K562 (cell line): ENCODE results near the gene RNF40. TPM values are rescaled to one million over a fixed set of nuclear protein-coding genes. Genes with fewer than 3 reads are reported as not detected.
A peak's percentile ranks its signal among the peaks of the same experiment; 100 is the strongest.

ENCODE experiments used
- ARID1B ChIP-seq: fragments of 450-650 bp; IDR thresholded peaks from 2 replicates; pipeline ENCODE4 v1.6.1; 2016; ENCODE audit warnings: antibody characterized with exemption, mild to moderate bottlenecking, inconsistent platforms
- ASH1L ChIP-seq: fragments of 450-650 bp; IDR thresholded peaks from 2 replicates; pipeline ENCODE4 v1.6.1; 2018; ENCODE audit warnings: borderline replicate concordance, mild to moderate bottlenecking, low read depth; ENCODE audit not compliant: partially characterized antibody
- CHCHD3 ChIP-seq: fragments of 250-450 bp; sonication (Bioruptor Pico); IDR thresholded peaks from 2 replicates; pipeline ENCODE4 v2.1.2; 2022; ENCODE audit warnings: mild to moderate bottlenecking
- EWSR1 ChIP-seq: fragments of 450-650 bp; IDR thresholded peaks from 2 replicates; pipeline ENCODE4 v1.6.1; 2018; ENCODE audit warnings: borderline replicate concordance, mild to moderate bottlenecking, low read depth, moderate library complexity; ENCODE audit not compliant: partially characterized antibody
- HDAC3 ChIP-seq: fragments of 450-650 bp; IDR thresholded peaks from 2 replicates; pipeline ENCODE4 v1.6.1; 2018; ENCODE audit warnings: borderline replicate concordance, mild to moderate bottlenecking, moderate library complexity; ENCODE audit not compliant: partially characterized antibody
- ILF3 ChIP-seq: fragments of 450-650 bp; IDR thresholded peaks from 2 replicates; pipeline ENCODE4 v1.6.1; 2018; ENCODE audit warnings: antibody characterized with exemption, mild to moderate bottlenecking, moderate library complexity, borderline replicate concordance
- IRF2 ChIP-seq: sonication (generic); formaldehyde crosslinking; IDR thresholded peaks from 2 replicates; pipeline ENCODE4 v1.8.1; 2022; ENCODE audit warnings: mild to moderate bottlenecking, missing genetic modification reagents
- MCM3 ChIP-seq: fragments of 450-650 bp; IDR thresholded peaks from 2 replicates; pipeline ENCODE4 v1.6.1; 2016
- NFATC3 ChIP-seq: fragments of 450-650 bp; IDR thresholded peaks from 2 replicates; pipeline ENCODE4 v1.6.1; 2017; ENCODE audit warnings: mild to moderate bottlenecking
- NFE2L1 ChIP-seq: fragments of 450-650 bp; IDR thresholded peaks from 2 replicates; pipeline ENCODE4 v1.6.1; 2016; ENCODE audit warnings: missing genetic modification characterization, low read depth, mild to moderate bottlenecking, missing compliant biosample characterization, moderate library complexity, borderline replicate concordance
- PATZ1 ChIP-seq: fragments of 250-450 bp; sonication (Bioruptor Pico); IDR thresholded peaks from 2 replicates; pipeline ENCODE4 v1.5.0; 2020; ENCODE audit warnings: mild to moderate bottlenecking, borderline replicate concordance
- TCF3 ChIP-seq: sonication (generic); formaldehyde crosslinking; IDR thresholded peaks from 2 replicates; pipeline ENCODE4 v1.4.0; 2020; ENCODE audit warnings: mild to moderate bottlenecking, missing genetic modification reagents
- TEAD2 ChIP-seq: fragments of 450-650 bp; IDR thresholded peaks from 2 replicates; pipeline ENCODE4 v1.6.1; 2016; ENCODE audit warnings: missing genetic modification characterization, control low read depth, missing compliant biosample characterization
- USF1 ChIP-seq: sonication (generic); formaldehyde crosslinking; IDR thresholded peaks from 2 replicates; pipeline ENCODE4 v1.9.0; 2022; ENCODE audit warnings: mild to moderate bottlenecking, missing genetic modification reagents
- ZBTB17 ChIP-seq: fragments of 450-650 bp; formaldehyde crosslinking; IDR thresholded peaks from 2 replicates; pipeline ENCODE4 v1.4.0; 2020; ENCODE audit warnings: mild to moderate bottlenecking
- ZNF253 ChIP-seq: fragments of 250-450 bp; sonication (Bioruptor Pico); conservative IDR thresholded peaks from 2 replicates; pipeline ENCODE4 v1.6.1; 2021; ENCODE audit warnings: mild to moderate bottlenecking
- ZNF274 ChIP-seq: IDR thresholded peaks from 2 replicates; pipeline ENCODE4 v1.6.1; 2011; ENCODE audit warnings: low read depth, mild to moderate bottlenecking, low read length, moderate library complexity, borderline replicate concordance
- ZNF282 ChIP-seq: sonication (generic); formaldehyde crosslinking; IDR thresholded peaks from 2 replicates; pipeline ENCODE4 v1.8.1; 2023; ENCODE audit warnings: missing genetic modification reagents
- ZNF764 ChIP-seq: fragments of 250-450 bp; sonication (Bioruptor Pico); IDR thresholded peaks from 2 replicates; pipeline ENCODE4 v1.4.0; 2020; ENCODE audit warnings: low read depth, mild to moderate bottlenecking, moderate library complexity
- polyA plus RNA-seq, 8 experiments: library from polyadenylated mRNA; depleted of rRNA in 4 of 8; stranded (reverse) in 5 of 8; unstranded in 3 of 8; fragments of >200 nt; fragmentation: Nextera tagmentation in 2 of 8; fragmentation: Illumina TruSeq in 1 of 8; extraction: Ambion mirVana in 2 of 8; extraction: Trizol in 1 of 8; gene quantifications; 2 replicates each; pipeline versions ENCODE4 v1.2.1 to v1.2.3, GENCODE V29; 2011 to 2014; ENCODE audit warnings: inconsistent platforms in 1 of 8, missing spikeins in 1 of 8
- total RNA-seq, 7 experiments: library from RNA; depleted of rRNA in 6 of 7; stranded (reverse); fragments of >200 nt in 6 of 7; fragmentation: Illumina TruSeq in 2 of 7; extraction: Trizol in 2 of 7; gene quantifications; 2 replicates each; pipeline versions ENCODE4 v1.2.1 to v1.2.3, GENCODE V29; 2011 to 2021; ENCODE audit warnings: low replicate concordance in 1 of 7
- TF ChIP-seq, protein P1 (sequence below): sonication (generic); formaldehyde crosslinking; IDR thresholded peaks from 2 replicates; pipeline ENCODE4 v1.8.0; 2023; ENCODE audit warnings: mild to moderate bottlenecking, missing genetic modification reagents
- TF ChIP-seq, protein P2 (sequence below), 2 experiments: fragments of 450-650 bp in 1 of 2; sonication (generic) in 1 of 2; formaldehyde crosslinking; conservative IDR thresholded peaks; 2 replicates each; pipeline versions ENCODE4 v1.4.0 to v1.8.1; 2020 to 2022; ENCODE audit warnings: mild to moderate bottlenecking in 1 of 2, missing genetic modification reagents in 1 of 2

The RNF40 gene
- total and polyA plus RNA-seq, 9 of the 15 experiments (the other 6 are each of a cell fraction or from before 2014, with no cell fraction given), result 6.2 to 129 (median 81.5) TPM

- TF ChIP-seq, protein P1, sequence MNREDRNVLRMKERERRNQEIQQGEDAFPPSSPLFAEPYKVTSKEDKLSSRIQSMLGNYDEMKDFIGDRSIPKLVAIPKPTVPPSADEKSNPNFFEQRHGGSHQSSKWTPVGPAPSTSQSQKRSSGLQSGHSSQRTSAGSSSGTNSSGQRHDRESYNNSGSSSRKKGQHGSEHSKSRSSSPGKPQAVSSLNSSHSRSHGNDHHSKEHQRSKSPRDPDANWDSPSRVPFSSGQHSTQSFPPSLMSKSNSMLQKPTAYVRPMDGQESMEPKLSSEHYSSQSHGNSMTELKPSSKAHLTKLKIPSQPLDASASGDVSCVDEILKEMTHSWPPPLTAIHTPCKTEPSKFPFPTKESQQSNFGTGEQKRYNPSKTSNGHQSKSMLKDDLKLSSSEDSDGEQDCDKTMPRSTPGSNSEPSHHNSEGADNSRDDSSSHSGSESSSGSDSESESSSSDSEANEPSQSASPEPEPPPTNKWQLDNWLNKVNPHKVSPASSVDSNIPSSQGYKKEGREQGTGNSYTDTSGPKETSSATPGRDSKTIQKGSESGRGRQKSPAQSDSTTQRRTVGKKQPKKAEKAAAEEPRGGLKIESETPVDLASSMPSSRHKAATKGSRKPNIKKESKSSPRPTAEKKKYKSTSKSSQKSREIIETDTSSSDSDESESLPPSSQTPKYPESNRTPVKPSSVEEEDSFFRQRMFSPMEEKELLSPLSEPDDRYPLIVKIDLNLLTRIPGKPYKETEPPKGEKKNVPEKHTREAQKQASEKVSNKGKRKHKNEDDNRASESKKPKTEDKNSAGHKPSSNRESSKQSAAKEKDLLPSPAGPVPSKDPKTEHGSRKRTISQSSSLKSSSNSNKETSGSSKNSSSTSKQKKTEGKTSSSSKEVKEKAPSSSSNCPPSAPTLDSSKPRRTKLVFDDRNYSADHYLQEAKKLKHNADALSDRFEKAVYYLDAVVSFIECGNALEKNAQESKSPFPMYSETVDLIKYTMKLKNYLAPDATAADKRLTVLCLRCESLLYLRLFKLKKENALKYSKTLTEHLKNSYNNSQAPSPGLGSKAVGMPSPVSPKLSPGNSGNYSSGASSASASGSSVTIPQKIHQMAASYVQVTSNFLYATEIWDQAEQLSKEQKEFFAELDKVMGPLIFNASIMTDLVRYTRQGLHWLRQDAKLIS (CRISPR knock-in tag), result peak; percentile 82; the same call in 1 of the 2 replicates
- TF ChIP-seq PATZ1 (CRISPR knock-in tag), result no peak; the same call in 1 of the 2 replicates
- no peak for TF ChIP-seq NFATC3
- TF ChIP-seq, protein P2, sequence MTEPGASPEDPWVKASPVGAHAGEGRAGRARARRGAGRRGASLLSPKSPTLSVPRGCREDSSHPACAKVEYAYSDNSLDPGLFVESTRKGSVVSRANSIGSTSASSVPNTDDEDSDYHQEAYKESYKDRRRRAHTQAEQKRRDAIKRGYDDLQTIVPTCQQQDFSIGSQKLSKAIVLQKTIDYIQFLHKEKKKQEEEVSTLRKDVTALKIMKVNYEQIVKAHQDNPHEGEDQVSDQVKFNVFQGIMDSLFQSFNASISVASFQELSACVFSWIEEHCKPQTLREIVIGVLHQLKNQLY (CRISPR knock-in tag; conservative IDR thresholded peaks at IDR 0.05), result no peak; a peak in 1 of 4 replicates
- no peak for TF ChIP-seq NFE2L1 (tag)
- peak; percentile 60; the same call in 1 of the 2 replicates for TF ChIP-seq ZNF764 (CRISPR knock-in tag)
- TF ChIP-seq TEAD2, result no peak
- TF ChIP-seq ZNF282 (CRISPR knock-in tag), result peak; percentile 60; the same call in 1 of the 2 replicates
- no peak for TF ChIP-seq ILF3
- peak; percentile 57; the same call in 1 of the 2 replicates for TF ChIP-seq USF1
- TF ChIP-seq ZNF274, result no peak; the same call in 1 of the 2 replicates
- TF ChIP-seq HDAC3, result no peak
- no peak for TF ChIP-seq MCM3
- no peak for TF ChIP-seq TCF3 (CRISPR knock-in tag)
- no peak for TF ChIP-seq ASH1L
- TF ChIP-seq ZBTB17 (CRISPR knock-in tag), result peak; percentile 45
- TF ChIP-seq CHCHD3 (CRISPR knock-in tag), result no peak
- TF ChIP-seq ARID1B, result no peak
- no peak for TF ChIP-seq ZNF253 (CRISPR knock-in tag)
- TF ChIP-seq IRF2 (CRISPR knock-in tag), result no peak
- no peak for TF ChIP-seq EWSR1
Observed at GRCh38 chr16:30775392-30776188, 13.5 kb downstream of the RNF40 start (continued).
